ENCODE results near the gene COG3.

The COG3 gene

GRCh38 chr13:45554604-45555109 is 89.9 kb downstream of the COG3 start:
- DNase-seq, result no peak

GRCh38 chr13:45564133-45564776 is 99.5 kb downstream of the COG3 start:
- peak; percentile 93 for DNase-seq

- no peak for DNase-seq
These were observed 100.6 kb downstream of the COG3 start for GRCh38 chr13:45565331-45565730.

GRCh38 chr13:45575146-45575829 is 110.5 kb downstream of the COG3 start:
- no peak for DNase-seq

- DNase-seq, result no peak
These were observed 111.1 kb downstream of the COG3 start for GRCh38 chr13:45575830-45576180.

- no peak for DNase-seq
These were observed 111.7 kb downstream of the COG3 start for GRCh38 chr13:45576466-45576865.

- no peak for DNase-seq
These were observed 117.8 kb downstream of the COG3 start for GRCh38 chr13:45582408-45583076.

- peak; percentile 62 for DNase-seq
These were observed 120.1 kb downstream of the COG3 start for GRCh38 chr13:45584816-45585215.

Data from DMS53 (cell line).